K562 (cell line): ENCODE results near the gene BAD. TPM values are rescaled to one million over a fixed set of nuclear protein-coding genes. Genes with fewer than 3 reads are reported as not detected.

Source experiments
- ATAC-seq: fragments of 200-7000 bp; cut with Tn5 transposase; 3 replicates; pipeline ENCODE4 v1.9.1; 2020; ENCODE audit warnings: moderate library complexity
- BruUV-seq: library from RNA; stranded (reverse); fragments of 400-500 nt; replicated peaks from 2 replicates; lab custom pipeline; 2021; lab: Mats Ljungman, UMichigan
- CTCF ChIA-PET: fragments of 300-600 bp; formaldehyde crosslinking; extraction: SDS; loops from one replicate; lab custom pipeline; 2021; ENCODE audit warnings: low intra/inter-chr PET ratio; lab: Yijun Ruan, JAX
- POLR2A ChIA-PET: fragments of 300-600, 350-650 bp; sonication (Branson Sonifier 250); formaldehyde crosslinking; extraction: SDS; loops from one replicate; lab custom pipeline; 2021; ENCODE audit warnings: antibody characterized with exemption, inconsistent platforms; lab: Yijun Ruan, JAX
- DNase-seq, 4 experiments: peaks; one replicate each; pipeline versions ENCODE4 v3.0.0 to v3.0.0-alpha.2; 2011 to 2018; ENCODE audit warnings: low spot score in 3 of 4, mixed read lengths in 3 of 4; ENCODE audit errors: extremely low read depth in 1 of 4
- FAIRE-seq: peaks from 2 replicates; lab custom pipeline; 2011; peaks lifted over from hg19 to GRCh38; lab: Jason Lieb, UNC
- H2AFZ ChIP-seq: 2 replicates; pipeline ENCODE4 v1.6.0; 2011; ENCODE audit warnings: low read depth, low read length, control low read depth, inconsistent platforms
- H3K27ac ChIP-seq: fragments of 200-600 bp; 3 replicates; pipeline ENCODE4 v1.8.0; 2011; ENCODE audit warnings: low read depth, mild to moderate bottlenecking, control low read depth, inconsistent platforms, low read length, moderate library complexity, mixed read lengths; ENCODE audit errors: extremely low read depth
- H3K27me3 ChIP-seq, 2 experiments: fragments of 300-600 bp in 1 of 2; 2 replicates in 1 of 2; 3 replicates in 1 of 2; pipeline versions ENCODE4 v1.6.0 to v1.8.0; 2011; ENCODE audit warnings: inconsistent platforms in 2 of 2, low read length in 2 of 2, mild to moderate bottlenecking in 1 of 2, mixed read lengths in 1 of 2, moderate library complexity in 1 of 2; ENCODE audit not compliant: control insufficient read depth in 2 of 2, insufficient read depth in 2 of 2
- H3K36me3 ChIP-seq: fragments of 300-600 bp; 3 replicates; pipeline ENCODE4 v1.8.0; 2011; ENCODE audit warnings: mild to moderate bottlenecking, low read length, inconsistent platforms; ENCODE audit not compliant: control insufficient read depth, insufficient read depth
- H3K4me1 ChIP-seq, 2 experiments: fragments of 200-600 bp in 1 of 2; replicated peaks in 1 of 2; 2 replicates in 1 of 2; 3 replicates in 1 of 2; pipeline versions ENCODE4 v1.5.1 to v1.8.0; 2011; ENCODE audit warnings: inconsistent platforms in 2 of 2, low read length in 2 of 2, mild to moderate bottlenecking in 1 of 2, mixed read lengths in 1 of 2, moderate library complexity in 1 of 2; ENCODE audit not compliant: control insufficient read depth in 2 of 2, insufficient read depth in 2 of 2
- H3K4me2 ChIP-seq: 2 replicates; pipeline ENCODE4 v1.6.1; 2011; ENCODE audit warnings: low read length, control low read depth, inconsistent platforms, mixed read lengths; ENCODE audit not compliant: insufficient read depth
- H3K4me3 ChIP-seq: fragments of 200-600 bp; sonication (generic), shearing (Covaris generic); 2 replicates; pipeline ENCODE4 v1.5.1; 2016; ENCODE audit warnings: control low read depth, inconsistent platforms
- H3K79me2 ChIP-seq: fragments of 200-600 bp; 3 replicates; pipeline ENCODE4 v1.8.0; 2011; ENCODE audit warnings: low read length, inconsistent platforms; ENCODE audit not compliant: control insufficient read depth, insufficient read depth
- H3K9ac ChIP-seq, 2 experiments: 2 replicates each; pipeline versions ENCODE4 v1.6.0 to v1.6.1; 2011; ENCODE audit warnings: low read depth in 2 of 2, low read length in 2 of 2, control low read depth in 1 of 2, inconsistent platforms in 1 of 2, mild to moderate bottlenecking in 1 of 2, mixed read lengths in 1 of 2; ENCODE audit not compliant: insufficient read depth in 1 of 2
- H3K9me1 ChIP-seq: one replicate; pipeline ENCODE4 v1.6.0; 2011; ENCODE audit warnings: inconsistent platforms, mild to moderate bottlenecking, low read length, moderate library complexity; ENCODE audit not compliant: control insufficient read depth, insufficient read depth
- H3K9me3 ChIP-seq: replicated peaks from 2 replicates; pipeline ENCODE4 v1.5.1; 2011; ENCODE audit warnings: low read depth, low read length, inconsistent platforms; ENCODE audit not compliant: control insufficient read depth, insufficient read depth
- H4K20me1 ChIP-seq: replicated peaks from 2 replicates; pipeline ENCODE4 v1.6.1; 2011; ENCODE audit warnings: low read length, inconsistent platforms, mixed read lengths; ENCODE audit not compliant: control insufficient read depth, insufficient read depth
- ARID1B ChIP-seq: fragments of 450-650 bp; IDR thresholded peaks from 2 replicates; pipeline ENCODE4 v1.6.1; 2016; ENCODE audit warnings: antibody characterized with exemption, mild to moderate bottlenecking, inconsistent platforms
- BACH1 ChIP-seq: fragments of 200-800 bp; sonication (Bioruptor generic); IDR thresholded peaks from 2 replicates; pipeline ENCODE4 v1.6.1; 2016; ENCODE audit warnings: missing genetic modification characterization, missing compliant biosample characterization
- NELFE ChIP-seq: IDR thresholded peaks from 2 replicates; pipeline ENCODE4 v1.6.1; 2011; ENCODE audit warnings: mild to moderate bottlenecking; ENCODE audit not compliant: insufficient read depth, insufficient read length
- ZNF124 ChIP-seq: sonication (generic); formaldehyde crosslinking; IDR thresholded peaks from 2 replicates; pipeline ENCODE4 v1.8.1; 2022; ENCODE audit warnings: missing genetic modification reagents
- WGBS: fragments of 100-300 bp; shearing (Covaris generic); methylation state at CpG from one replicate; pipeline ENCODE4 v1.1.6; 2016; ENCODE audit warnings: low coverage, mixed read lengths; ENCODE audit not compliant: insufficient coverage; ENCODE audit errors: missing lambda C conversion rate; 5-methylcytosine and 5-hydroxymethylcytosine counted together
- in situ Hi-C: fragments of 300-500 bp; cut with MboI; formaldehyde crosslinking; loops from 4 replicates; pipeline ENCODE4 v1.15.0; 2018; ENCODE audit warnings: inconsistent platforms, mixed read lengths
- intact Hi-C: fragments of 100-400 bp; cut with micrococcal nuclease; formaldehyde crosslinking; loops from 2 replicates; pipeline ENCODE4 v1.14.2; 2022
- polyA plus RNA-seq, 8 experiments: library from polyadenylated mRNA; depleted of rRNA in 4 of 8; stranded (reverse) in 5 of 8; unstranded in 3 of 8; fragments of >200 nt; fragmentation: Nextera tagmentation in 2 of 8; fragmentation: Illumina TruSeq in 1 of 8; extraction: Ambion mirVana in 2 of 8; extraction: Trizol in 1 of 8; gene quantifications; 2 replicates each; pipeline versions ENCODE4 v1.2.1 to v1.2.3, GENCODE V29; 2011 to 2014; ENCODE audit warnings: inconsistent platforms in 1 of 8, missing spikeins in 1 of 8
- total RNA-seq, 7 experiments: library from RNA; depleted of rRNA in 6 of 7; stranded (reverse); fragments of >200 nt in 6 of 7; fragmentation: Illumina TruSeq in 2 of 7; extraction: Trizol in 2 of 7; gene quantifications; 2 replicates each; pipeline versions ENCODE4 v1.2.1 to v1.2.3, GENCODE V29; 2011 to 2021; ENCODE audit warnings: low replicate concordance in 1 of 7
- TF ChIP-seq, protein P1 (sequence below): fragments of 450-650 bp; IDR thresholded peaks from 2 replicates; pipeline ENCODE4 v1.6.1; 2016; ENCODE audit warnings: antibody characterized with exemption

BAD gene
- total and polyA plus RNA-seq, 9 of the 15 experiments (the other 6 are each of a cell fraction or from before 2014, with no cell fraction given): 0.61 to 45.6 (median 11.8) TPM

DNA sequence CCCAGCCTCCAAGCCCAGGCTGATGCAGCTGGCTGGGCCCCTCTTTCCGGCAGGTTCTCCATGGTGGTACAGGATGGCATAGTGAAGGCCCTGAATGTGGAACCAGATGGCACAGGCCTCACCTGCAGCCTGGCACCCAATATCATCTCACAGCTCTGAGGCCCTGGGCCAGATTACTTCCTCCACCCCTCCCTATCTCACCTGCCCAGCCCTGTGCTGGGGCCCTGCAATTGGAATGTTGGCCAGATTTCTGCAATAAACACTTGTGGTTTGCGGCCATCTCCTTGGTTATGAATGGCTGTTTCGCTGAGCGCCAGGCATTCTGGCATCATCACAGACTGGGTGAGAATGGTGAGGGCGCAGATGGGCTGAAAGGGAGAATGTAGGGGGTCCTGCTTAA, 37.1 kb upstream of the BAD start (continued):
- TF ChIP-seq BACH1 (tag) (no peak), ZNF124 (CRISPR knock-in tag) (no peak), ARID1B (no peak)
- TF ChIP-seq, all 486 proteins: peak for 3

DNA sequence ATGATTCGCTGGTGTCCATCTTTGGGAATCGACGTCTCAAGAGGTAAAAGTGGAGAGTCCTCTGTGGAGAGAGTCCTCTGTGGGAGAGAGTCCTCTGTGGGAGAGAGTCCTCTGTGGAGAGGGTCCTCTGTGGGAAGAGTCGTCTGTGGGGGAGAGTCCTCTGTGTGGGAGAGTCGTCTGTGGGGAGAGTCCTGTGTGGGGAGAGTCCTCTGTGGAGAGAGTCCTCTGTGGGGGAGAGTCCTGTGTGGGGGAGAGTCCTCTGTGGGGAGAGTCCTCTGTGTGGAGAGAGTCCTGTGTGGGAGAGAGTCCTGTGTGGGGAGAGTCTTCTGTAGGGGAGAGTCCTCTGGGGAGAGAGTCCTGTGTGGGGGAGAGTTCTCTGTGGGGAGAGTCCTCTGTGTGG, 36.6 kb upstream of the BAD start:
- FAIRE-seq (no peak), ATAC-seq (no peak), DNase-seq (no peak)
- H3K9ac ChIP-seq: peak overlapping the region in 1 of 2 experiments; percentile 57; a peak in 2 of 4 replicates
- no peak overlapping the region for H3K4me3 ChIP-seq
- no peak overlapping the region for H2AFZ ChIP-seq
- 68% methylated on average over 5 of the region's 5 CpGs for WGBS
- no peak overlapping the region for H3K4me2 ChIP-seq
- ChIA-PET POLR2A (no interaction called here), CTCF (no interaction called here)
- H3K27me3 ChIP-seq: no peaks in the 10 kb centered on the region
- H3K9me3 ChIP-seq: no peaks in the 10 kb centered on the region
- H3K4me1 ChIP-seq: peaks cover 10 to 51% of the 10 kb centered on the region in 2 experiments; a peak in 4 of 5 replicates
- in situ Hi-C loops (no loop called here), intact Hi-C loops (no loop called here)
- peaks cover 24% of the 10 kb centered on the region for H3K79me2 ChIP-seq
- no TSS peak for BruUV-seq
- no peaks in the 10 kb centered on the region for H3K9me1 ChIP-seq
- H4K20me1 ChIP-seq: no peaks in the 10 kb centered on the region
- TF ChIP-seq NELFE: no peak
- TF ChIP-seq, protein P1, sequence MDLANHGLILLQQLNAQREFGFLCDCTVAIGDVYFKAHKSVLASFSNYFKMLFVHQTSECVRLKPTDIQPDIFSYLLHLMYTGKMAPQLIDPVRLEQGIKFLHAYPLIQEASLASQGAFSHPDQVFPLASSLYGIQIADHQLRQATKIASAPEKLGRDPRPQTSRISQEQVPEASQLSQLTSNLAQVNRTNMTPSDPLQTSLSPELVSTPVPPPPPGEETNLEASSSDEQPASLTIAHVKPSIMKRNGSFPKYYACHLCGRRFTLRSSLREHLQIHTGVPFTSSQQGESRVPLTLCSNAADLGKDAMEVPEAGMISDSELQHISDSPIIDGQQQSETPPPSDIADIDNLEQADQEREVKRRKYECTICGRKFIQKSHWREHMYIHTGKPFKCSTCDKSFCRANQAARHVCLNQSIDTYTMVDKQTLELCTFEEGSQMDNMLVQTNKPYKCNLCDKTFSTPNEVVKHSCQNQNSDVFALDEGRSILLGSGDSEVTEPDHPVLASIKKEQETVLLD: peak; percentile 47; the same call in 1 of the 2 replicates
- no peak overlapping the region for H3K27ac ChIP-seq
- peaks cover 38% of the 10 kb centered on the region; the same call in 1 of the 3 replicates for H3K36me3 ChIP-seq
